ENCODE results near the gene MPND.

The MPND gene

DNA sequence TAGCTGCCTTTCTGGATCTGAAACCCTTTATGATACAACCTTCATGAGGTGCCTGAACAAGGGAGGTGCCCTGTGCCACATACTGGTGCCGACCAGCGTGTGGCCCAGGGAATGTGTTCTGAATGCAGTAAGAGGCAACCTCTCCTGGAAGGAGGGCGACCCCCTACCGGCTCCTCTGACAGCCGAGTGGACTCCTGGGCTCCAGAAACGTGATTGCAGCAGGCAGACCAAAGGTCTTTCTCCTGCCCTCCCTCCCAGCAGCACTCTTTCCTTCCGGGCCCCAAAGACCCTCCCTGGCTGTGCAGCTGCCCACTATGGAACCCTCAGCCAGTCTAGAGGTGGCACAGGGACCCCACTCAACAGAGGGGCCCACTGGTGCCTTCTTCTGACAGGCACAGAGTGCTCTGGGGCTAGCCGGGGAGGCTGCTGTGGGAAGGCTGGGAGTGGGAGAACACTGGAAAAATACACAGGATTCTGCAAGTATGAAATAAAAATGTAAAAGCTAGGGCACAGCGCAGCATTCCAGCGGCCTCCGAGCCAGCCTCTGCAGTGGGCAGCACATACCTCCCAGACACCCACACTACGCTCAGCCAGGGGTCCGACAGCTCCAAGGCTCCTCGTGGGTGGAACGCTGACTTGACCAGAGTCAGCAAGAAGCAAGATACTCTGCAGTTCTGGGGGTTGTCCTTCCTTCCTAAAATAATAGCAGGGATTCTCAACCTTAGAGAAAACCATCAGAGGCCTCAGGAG, 42.1 kb downstream of the MPND start:
- DNase-seq: no peak

DNA sequence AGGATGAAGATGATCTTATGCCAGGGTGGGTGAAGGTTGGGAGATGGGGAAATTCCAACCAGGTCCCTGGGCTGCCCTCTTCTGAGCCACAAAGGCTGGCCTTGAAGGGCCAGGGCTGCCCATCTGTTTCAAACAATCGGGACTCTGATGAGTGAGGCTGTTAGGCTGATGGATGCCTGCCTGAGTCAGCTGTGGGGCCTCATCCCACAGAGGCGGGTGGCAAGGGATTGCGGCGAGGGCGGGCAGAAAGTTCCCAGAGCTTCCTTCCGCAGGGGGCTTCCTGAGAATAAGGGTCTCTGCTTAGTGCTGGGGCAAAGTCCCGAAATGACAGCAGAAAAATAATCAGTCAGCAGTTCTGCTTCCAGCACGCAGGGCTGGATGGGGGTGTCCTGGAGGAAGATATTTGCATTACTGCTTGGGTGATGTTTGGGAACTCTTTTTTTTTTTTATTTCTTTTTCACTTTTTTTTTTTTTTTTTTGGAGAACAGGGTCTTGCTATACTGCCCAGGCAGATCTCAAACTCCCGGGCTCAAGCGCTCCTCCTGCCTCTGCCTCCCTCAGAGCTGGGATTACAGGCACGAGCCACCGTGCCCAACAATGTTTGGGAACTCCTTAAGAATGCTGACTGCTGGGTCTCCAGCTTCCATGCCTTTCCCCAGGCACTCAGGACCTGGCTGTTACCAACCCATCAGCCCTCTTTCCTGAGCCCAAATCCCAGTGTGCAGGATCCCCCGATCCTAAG, 42.9 kb downstream of the MPND start:
- DNase-seq: no peak

DNA sequence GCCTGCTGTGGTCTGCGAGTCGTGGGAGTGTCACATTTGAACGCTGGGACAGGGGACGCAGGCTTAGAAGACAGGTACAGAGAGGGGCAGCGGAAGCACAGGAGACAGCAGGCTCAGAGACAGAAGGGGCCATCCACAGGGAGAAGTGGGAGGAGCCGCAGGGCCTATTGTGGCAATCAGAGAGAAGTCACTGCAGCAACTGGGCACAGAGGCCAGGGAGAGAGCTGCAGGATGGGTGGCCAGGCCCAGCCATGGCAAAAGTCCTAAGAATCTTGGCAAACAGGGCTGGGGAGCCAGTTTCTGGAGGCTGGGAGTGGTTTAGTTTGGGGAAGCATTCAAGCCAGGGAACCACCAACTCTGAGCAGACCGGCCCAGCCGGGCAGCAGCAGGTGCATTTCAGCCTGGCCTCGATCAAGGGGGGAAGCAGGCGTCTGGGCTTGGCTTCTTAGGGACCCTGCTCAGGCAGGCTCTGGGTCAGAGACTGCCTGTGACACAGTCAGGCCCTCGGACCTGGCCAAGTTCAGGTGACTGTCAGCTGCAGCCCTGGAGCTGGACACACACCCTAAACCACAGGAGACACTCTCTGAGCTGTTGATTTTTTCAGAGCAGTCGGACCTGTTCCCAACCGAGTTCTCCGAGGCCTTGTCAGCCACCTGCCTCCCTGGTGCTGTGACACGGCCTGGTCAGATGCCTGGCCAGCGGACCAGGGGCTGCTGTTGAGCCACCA, 45.1 kb downstream of the MPND start:
- DNase-seq: no peak

DNA sequence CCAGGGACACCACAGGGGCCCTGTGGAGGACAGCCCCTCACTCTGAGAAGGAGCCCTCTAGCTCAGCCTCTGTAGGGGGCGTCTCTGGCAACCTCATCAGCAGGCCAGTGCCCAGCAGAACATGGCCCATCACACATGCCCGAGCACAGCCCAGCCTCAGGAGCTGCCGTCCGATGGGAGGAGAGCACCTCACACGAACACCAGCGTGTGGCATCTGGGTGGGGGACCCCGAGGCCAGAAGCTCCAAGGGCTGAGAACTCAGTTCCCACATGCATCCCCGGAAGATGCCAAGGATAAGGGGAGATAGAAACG, 45.7 kb downstream of the MPND start:
- no peak for DNase-seq

DNA sequence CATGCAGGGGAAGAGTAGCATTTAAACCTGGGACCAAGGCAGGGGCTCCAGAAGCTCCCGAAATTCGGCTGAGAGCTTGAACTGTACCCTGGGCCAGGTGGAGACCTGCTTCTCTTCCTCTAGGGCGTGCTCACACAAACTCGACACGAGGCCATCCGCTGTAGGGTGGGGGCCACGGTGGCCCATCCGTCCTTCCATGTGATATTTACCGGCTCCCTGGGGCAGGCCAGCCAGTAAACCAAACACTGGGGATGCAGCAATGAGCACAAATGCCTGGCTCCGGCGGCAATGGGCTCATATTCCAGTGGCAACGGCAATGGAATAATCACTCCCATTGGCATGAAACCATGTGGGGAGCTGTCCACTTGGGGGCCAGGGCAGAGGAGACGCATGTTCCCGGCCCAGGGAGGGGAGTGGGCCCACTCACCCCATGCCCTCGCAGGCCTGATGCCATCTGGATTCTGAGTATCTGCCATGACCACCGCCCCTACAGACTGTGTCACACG, 46.2 kb downstream of the MPND start:
- DNase-seq: no peak

DNA sequence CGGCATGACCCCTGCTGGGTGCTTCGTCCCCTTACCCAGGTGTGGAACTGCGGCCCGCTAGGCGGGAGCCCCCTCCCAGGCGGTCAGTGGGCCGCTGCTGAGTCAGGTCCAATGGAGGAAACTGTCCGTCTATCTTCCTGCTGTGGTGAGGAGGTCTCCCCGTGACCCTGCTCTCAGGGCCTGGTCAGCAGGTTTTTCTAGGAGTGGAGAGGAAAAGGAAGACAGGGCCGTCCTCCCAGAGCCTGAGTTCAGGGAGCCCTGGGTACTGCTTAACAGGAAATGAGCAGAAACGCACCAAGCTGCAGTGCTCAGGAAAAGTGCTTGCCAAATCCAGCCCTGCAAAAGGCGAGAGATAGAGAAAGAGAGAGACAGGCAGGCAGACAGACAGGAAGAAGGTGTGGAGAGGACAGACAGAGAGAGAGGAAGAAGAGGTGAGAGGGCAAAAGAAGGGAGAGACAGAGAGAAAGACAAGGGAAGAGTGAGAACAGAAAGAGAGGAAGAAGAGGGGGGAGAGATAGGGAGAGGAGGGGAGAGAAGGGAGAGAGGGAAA, 46.7 kb downstream of the MPND start:
- DNase-seq: no peak

DNA sequence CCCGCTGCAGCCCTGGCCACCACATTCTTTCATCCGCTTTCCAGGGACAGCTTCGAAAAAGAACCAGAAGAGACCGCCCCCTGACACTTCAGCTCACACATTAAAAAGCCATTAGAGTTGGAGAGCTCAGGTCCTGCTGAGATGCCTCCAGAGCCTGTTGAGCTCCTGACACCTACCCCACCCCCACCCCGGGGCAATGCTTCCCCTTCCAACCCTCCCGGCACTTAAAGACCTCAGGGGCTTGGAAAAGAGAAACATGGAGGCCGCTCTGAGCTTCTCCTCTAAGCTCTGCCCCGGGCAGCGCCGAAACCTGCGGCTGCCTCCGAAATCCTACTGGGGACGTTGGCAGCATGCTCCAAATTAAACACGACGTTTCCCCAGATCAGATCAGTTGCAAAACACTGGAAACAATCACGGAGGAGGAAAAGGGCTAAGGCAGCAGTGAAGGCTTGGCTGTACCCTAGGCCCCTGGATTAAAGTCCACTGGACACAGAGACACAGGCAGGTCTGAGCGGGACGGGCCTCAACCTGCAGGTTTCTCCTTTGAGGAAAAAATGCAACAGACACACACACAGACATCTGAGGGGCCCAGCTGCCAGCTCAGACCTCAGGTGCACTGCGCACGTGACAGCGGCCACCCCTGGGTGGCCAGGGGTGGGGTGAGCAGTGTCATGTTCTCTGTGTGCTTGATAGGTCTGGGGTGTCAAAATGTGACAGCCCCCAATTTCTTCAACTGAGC, 47.4 kb downstream of the MPND start:
- DNase-seq: no peak

DNA sequence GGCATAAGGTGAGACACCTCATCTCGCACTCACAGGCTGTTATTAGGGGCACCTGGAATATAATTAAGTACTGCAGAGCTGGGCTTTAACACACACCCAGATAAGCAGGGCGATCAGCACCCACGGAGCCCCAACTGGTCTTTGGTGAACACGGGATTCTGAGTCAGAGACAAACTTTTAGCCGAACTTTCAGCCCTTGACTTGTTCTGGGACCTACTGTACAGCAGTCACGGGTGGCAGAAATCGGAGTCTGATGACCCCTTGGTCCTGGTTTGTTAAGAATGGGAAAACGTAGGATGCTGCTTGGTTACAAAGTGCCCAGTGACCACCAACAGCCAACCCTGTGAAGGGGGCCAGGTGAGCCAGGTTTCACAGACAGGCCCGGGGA, 47.9 kb downstream of the MPND start:
- no peak for DNase-seq

DNA sequence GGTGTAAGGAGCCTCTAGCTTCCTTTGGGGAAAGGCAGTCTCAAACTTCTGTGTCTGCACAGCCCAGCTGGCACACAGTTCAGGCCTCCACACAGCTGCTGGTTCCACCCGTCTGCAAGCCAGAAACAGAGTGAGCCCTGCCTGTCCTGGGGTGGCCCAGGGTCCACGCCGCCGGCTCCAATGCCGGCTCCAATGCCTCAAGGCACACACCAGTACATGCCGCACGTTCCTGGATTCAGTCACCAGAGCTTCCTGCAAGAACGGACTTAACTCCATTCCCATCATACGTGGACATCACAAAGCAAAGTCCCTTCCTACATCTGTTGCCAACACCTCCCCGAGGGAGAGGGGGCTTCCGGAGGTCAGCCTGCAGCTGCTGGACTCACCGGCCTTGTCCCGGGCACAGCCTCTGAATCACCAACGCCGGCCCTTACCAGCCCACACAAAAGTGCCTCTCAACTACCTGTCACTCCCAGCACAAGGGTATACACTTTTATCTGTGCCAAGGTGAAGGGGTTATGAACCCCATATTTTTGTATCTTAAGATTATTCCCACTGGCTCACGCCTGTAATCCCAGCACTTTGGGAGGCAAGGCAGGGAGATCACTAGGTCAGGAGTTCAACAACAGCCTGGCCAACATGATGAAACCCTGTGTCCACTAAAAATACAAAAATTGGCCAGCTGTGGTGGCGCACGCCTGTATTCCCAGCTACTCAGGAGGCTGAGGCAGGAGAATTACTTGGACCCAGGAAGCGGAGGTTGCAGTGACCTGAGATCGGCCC, 48.5 kb downstream of the MPND start:
- DNase-seq: peak; percentile 35

DNA sequence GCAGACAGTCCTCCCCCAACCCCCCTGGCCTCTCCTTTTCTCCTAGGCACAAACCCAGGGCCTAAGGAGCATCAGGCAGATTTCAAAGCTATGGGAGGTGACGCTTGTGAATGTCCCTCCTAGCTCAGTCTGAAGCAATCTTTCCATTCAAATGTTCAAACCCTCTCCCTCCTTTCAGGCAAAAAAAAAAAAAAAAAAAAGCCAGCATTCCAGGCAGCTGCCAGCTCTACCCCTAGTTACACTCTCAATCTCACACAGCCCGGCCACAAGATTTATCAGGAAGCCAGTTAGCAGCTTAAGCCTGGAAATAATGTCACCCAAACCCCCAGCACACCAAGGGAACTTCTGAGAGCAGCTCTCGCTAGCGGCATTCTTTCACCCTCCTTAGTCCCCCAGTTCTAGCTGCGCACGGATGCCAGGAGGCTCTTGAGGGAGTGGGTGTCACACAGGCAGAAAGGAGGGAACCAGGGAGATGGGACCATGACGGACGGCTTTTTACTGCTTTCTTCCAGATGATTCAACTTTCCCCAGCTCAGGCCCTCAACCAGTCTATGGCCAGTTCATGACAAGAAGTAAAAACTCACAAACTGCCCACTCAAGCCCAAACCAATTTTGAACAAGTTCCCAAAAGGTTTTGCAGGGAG, 50.7 kb downstream of the MPND start:
- DNase-seq: no peak

DNA sequence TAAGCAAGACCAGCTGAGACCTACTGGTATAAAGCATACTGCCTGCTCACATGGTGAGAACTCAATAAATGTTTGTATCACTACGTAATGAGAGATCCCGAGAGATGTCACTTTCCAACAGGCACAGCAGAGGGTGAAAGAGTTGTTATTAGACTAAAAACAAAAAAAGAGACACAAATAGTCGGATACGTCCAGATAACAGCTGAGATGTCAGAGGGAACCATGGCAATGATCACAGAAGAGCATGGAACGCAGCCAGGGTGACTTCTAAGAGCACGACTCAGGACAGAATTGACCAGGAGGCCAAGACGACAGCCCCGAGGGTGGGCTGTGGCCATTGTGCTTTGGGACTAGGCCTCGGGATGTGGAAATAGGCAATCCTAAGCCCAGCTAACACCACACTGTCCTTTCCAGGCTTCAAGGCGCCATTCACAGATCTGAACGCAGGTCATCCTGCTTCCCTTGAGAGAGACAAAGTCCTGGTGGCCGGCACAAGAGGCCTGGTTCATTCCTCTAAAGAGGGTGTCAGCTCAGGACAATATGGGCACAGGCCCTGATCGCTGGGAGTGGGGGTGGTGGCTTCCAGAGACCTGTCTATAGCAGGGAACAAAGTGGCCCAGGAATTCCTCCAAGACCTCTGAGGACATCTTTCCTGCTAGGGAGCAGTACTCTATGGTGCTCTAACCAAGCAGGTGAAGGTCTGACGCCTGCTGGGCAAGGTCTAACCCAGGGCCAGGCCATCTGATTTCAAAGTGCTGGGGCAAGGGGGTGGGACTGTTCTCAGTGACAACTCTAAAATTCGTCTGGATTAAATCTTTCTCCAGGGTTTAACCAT, 53.8 kb downstream of the MPND start:
- no peak for DNase-seq

DNA sequence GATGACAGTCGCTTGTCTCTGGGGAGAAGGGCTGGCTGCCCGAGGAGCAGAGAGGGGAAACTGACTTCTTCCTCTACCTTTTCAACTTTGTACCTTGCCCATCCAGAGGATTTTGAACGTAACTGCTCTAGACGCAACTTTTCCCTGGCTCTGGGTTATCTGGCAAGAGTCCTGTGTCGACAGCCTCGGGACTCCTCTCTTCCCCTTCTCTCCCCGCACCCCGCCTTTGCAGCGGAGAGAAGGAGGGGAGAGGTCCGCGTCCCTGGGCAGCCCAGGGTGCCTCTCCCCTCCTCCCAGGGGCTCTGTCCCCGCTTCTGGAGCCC, 56.4 kb downstream of the MPND start:
- no peak for DNase-seq

DNA sequence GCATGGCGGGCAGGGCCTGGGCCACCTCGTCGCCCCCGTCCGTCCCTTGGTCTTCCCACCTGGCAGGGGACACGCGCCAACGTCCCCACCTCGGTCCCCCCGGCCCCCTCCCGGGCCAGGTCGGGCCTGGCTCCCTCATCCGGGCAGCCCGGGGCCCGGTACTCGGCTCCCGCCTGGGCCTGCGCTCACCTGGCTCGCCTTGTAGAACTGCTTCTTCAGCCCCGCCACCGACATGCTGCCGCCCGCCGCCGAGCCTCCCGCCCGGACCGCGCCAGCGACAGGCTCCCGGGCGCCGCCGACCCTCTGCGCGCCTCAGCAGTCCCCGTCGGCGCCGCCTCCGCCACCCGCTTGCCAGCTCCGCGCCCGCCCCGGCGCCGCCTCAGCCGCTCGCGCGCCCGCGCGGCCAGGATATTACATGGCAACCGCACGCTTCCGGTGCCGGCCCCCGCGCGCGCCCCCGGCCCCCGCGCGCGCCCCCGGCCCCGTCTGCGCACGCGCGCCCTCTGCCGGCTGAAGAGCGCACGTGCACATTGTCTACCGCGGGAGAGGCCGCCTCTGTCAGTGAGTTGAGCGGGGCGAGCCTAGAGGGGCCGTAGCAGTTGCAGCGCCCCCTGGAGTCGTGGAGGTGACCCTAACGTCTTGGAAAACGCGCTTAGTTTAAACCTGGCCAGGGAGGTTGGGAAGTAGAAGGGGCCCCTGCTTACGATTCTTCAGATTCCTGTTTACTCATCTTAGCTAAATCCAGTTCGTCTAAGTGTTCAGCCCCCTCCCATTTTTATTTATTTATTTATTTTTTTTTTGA, 57.0 kb downstream of the MPND start, which contains the start of gene SH3GL1:
TSS of gene SH3GL1 (minus strand) at position 413 of the 802 bp plus-strand sequence. CDS start at position 234, 179 bp downstream.
- peak; percentile 82 for DNase-seq

DNA sequence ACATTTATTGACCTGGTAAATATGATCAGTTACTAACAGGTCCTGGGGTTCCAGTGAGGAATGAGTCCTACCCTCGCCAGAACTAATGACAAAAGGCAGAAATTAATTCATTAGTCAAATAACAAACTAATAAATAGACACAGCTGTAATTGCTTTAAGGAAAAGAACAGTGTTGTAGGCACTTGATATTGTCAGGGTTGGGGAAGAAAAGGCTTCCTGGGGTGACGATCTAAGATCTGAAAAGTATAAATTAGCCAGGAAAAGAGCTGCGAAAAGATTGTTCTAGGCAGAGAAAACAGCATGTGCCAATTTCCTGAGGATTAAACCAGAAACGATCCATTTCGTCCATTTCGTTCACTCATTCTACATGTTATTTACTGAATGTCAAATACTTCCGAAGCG, 58.4 kb downstream of the MPND start:
- DNase-seq: no peak

DNA sequence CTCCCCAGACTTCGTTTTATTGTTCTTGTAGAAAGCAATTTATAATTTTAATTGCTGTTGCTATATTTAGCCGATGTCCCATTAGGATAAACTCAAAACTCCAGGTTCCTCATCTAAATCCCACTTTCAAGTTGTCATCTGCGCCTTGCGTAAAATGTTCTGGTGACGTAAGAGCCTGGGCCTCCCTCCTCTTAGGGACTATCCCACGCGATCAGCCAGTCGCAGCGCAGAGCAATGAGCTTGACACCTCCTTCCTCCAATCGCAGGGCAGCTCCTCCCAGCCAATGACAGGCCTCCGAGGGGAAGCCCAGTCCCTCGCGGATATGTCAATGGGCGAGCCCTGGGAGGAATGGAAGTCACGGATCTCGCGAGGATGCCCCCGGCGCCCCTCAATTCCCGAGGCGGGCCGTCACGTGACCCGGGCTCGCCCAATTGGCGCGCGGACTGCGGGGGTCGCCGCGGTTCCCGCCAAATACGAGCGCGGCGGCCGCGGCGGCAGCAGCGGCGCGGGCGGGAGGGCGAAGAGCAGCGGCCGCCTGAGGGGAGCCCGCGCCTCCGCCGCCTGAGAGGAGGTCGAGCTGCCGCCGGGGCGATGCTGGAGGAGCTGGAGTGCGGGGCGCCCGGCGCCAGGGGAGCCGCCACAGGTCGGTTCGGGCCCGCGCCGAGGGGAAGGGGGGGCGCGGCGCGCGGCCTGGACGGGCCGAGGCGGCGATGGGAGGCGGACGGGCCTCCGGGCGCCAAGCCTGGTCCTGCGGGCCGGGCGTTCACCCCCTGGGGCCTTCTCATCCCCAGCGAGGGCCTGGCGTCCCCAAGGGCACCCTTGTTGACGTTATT, 59.0 kb downstream of the MPND start, which contains the start of gene CHAF1A:
TSS of gene CHAF1A (plus strand) at position 470 of the 834 bp plus-strand sequence. CDS start at position 593, 123 bp downstream.
- peak; percentile 100 for DNase-seq

DNA sequence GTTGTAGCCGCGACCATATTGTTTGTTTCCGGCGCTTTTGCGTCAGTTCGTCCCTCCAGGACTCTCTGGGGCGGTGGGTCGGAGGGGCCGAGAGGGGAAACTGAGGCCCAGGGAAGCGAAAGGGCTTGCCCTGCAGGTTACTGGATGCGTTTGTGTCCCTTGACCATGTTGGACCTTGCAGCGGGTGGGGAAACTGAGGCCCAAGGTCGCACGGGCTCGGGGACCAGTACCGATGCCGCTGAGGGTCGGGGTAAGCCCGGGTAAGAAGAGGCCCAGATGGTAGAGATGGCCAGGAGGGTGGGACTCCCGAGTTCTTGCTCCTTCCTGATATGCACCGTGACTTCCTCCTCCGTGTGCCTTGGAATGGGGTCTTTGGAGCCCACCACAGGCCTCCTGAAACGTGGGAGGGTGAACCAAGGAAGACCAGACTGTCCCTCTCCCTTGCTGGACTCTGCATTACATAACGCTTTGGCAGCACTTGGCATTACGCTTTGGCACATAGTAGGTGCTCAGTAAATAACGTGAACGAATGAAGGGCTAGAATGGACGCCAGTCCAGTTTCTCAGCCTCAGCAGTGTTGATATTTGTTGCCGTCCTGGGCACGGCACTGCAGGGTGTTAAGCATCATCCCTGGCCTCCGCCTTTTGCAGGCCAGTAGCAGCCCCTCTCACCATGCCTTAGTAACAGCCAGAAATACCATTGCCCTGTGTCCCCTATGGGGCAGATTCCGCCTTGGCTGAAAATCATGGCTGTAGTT, 59.8 kb downstream of the MPND start:
- DNase-seq: no peak

DNA sequence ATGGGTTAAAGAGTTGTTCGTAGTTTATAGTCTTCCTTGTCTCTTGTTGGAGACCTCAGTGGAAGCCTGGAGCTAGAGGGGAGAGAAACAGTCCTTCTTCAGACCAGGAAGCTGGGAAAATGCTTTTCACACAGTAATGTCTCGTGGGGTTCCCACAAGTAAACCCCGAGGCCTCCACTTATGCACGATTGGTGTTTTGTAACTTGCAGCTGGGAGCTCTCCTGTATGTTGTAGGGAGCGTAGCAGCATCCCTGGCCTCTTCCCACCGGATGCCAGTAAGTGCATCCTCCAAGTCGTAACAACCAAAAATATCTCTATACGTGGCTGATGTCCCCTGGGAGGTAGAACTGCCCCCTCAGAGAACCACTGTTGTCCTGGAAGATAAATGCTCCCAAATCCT, 62.6 kb downstream of the MPND start:
- DNase-seq: no peak

DNA sequence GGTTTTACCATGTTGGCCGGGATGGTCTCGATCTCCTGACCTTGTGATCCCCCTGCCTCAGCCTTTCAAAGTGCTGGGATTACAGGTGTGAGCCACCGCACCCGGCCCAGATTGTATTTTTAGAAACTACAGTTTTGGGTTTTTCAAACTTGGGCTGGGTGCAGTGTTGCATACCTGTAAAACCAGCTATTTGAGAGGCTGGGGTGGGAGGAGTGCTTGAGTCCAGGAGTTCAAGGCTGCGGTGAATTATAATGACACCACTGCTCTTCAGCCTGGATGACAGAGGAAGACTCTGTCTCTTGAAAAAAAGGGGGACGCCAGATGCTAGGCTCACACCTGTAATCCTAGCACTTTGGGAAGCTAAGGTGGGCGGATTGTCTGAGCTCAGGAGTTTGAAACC, 63.3 kb downstream of the MPND start:
- no peak for DNase-seq
